B cell (primary cell): ENCODE data around the gene TBC1D22A. TPM values are rescaled to one million over a fixed set of nuclear protein-coding genes. Genes with fewer than 3 reads are reported as not detected.
A peak's percentile ranks its signal among the peaks of the same experiment; 100 is the strongest.

Experiments used
- ATAC-seq: fragments of 200-7000 bp; cut with Tn5 transposase; one replicate; pipeline ENCODE4 v1.10.0; 2021; ENCODE audit warnings: low read depth, mild to moderate bottlenecking, moderate number of reproducible peaks, moderate library complexity
- CTCF ChIA-PET: fragments of 350-600 bp; sonication (Branson Sonifier 250); formaldehyde crosslinking; loops from one replicate; lab custom pipeline; 2021; ENCODE audit warnings: antibody characterized with exemption, inconsistent platforms; lab: Charles Lee
- POLR2A ChIA-PET: fragments of 350-600 bp; sonication (Branson Sonifier 250); formaldehyde crosslinking; loops from one replicate; lab custom pipeline; 2021; ENCODE audit warnings: antibody characterized with exemption; lab: Charles Lee
- DNase-seq: peaks from one replicate; pipeline ENCODE4 v3.0.0; 2013
- H2AFZ ChIP-seq: 2 replicates; pipeline ENCODE4 v1.6.1; 2012; ENCODE audit warnings: mild to moderate bottlenecking, low read depth, low read length; ENCODE audit not compliant: insufficient read depth, poor library complexity, severe bottlenecking
- H3K27ac ChIP-seq, 2 donors: 1 replicate in 1 of 2; 2 replicates in 1 of 2; pipeline ENCODE4 v1.5.1; 2012 to 2013; ENCODE audit warnings: low read length in 2 of 2, mild to moderate bottlenecking in 2 of 2, moderate library complexity in 1 of 2
- H3K27me3 ChIP-seq, 4 experiments: fragments of 200-600 bp in 1 of 4; sonication (generic) in 1 of 4; replicated peaks in 1 of 4; 1 replicate in 2 of 4; 2 replicates in 2 of 4; pipeline versions ENCODE4 v1.6.1 to v1.7.0; 2013 to 2016; ENCODE audit warnings: low read length in 3 of 4, mild to moderate bottlenecking in 2 of 4, mixed read lengths in 1 of 4, moderate library complexity in 1 of 4; ENCODE audit not compliant: insufficient read depth in 4 of 4, control insufficient read depth in 3 of 4; ENCODE audit errors: control extremely low read depth in 1 of 4
- H3K36me3 ChIP-seq, 2 experiments: replicated peaks in 1 of 2; 1 replicate in 1 of 2; 2 replicates in 1 of 2; pipeline versions ENCODE4 v1.6.1 to v1.7.1; 2013; ENCODE audit warnings: low read length in 1 of 2; ENCODE audit not compliant: insufficient read depth in 2 of 2, control insufficient read depth in 1 of 2; ENCODE audit errors: control extremely low read depth in 1 of 2, extremely low read depth in 1 of 2
- H3K4me1 ChIP-seq, 2 donors: fragments of 200-600 bp in 1 of 2; sonication (generic) in 1 of 2; 1 replicate in 1 of 2; 2 replicates in 1 of 2; pipeline versions ENCODE4 v1.5.1 to v1.6.1; 2013 to 2017; ENCODE audit warnings: low read length in 2 of 2; ENCODE audit not compliant: control insufficient read depth in 2 of 2, insufficient read depth in 2 of 2
- H3K4me2 ChIP-seq: replicated peaks from 2 replicates; pipeline ENCODE3; 2012; ENCODE audit warnings: mild to moderate bottlenecking, low read depth, low read length; ENCODE audit not compliant: poor library complexity, severe bottlenecking
- H3K4me3 ChIP-seq, 5 experiments: fragments of 200-600 bp in 1 of 5; sonication (generic) in 1 of 5; 1 replicate in 3 of 5; 2 replicates in 2 of 5; pipeline versions ENCODE4 v1.5.1 to v1.7.0; 2011 to 2016; ENCODE audit warnings: low read length in 4 of 5, mild to moderate bottlenecking in 4 of 5, low read depth in 2 of 5, control low read depth in 1 of 5, moderate library complexity in 1 of 5; ENCODE audit not compliant: insufficient read depth in 1 of 5; ENCODE audit errors: control extremely low read depth in 1 of 5, extremely low read depth in 1 of 5
- H3K79me2 ChIP-seq: fragments of 200-600 bp; sonication (generic); one replicate; pipeline ENCODE4 v1.6.0; 2016; ENCODE audit warnings: low read length; ENCODE audit not compliant: control insufficient read depth, insufficient read depth
- H3K9ac ChIP-seq: fragments of 200-600 bp; sonication (generic); 2 replicates; pipeline ENCODE4 v1.6.1; 2017; ENCODE audit warnings: mild to moderate bottlenecking, low read length, moderate library complexity
- H3K9me3 ChIP-seq, 3 donors: one replicate each; pipeline versions ENCODE4 v1.6.1 to v1.7.1; 2013; ENCODE audit warnings: low read length in 2 of 3; ENCODE audit not compliant: control insufficient read depth in 2 of 3, insufficient read depth in 1 of 3; ENCODE audit errors: control extremely low read depth in 1 of 3
- H4K20me1 ChIP-seq: 2 replicates; pipeline ENCODE4 v1.6.0; 2012; ENCODE audit warnings: mild to moderate bottlenecking, low read length; ENCODE audit not compliant: insufficient read depth, control insufficient read depth, poor library complexity, severe bottlenecking
- H3K27ac Mint-ChIP-seq: one replicate; pipeline ENCODE4 v1.8.0; 2021; ENCODE audit warnings: mixed read lengths
- H3K27me3 Mint-ChIP-seq: one replicate; pipeline ENCODE4 v1.8.0; 2021; ENCODE audit warnings: mixed read lengths
- H3K4me1 Mint-ChIP-seq: one replicate; pipeline ENCODE4 v1.8.0; 2021; ENCODE audit warnings: mixed read lengths
- H3K4me3 Mint-ChIP-seq: one replicate; pipeline ENCODE4 v1.8.0; 2021; ENCODE audit warnings: mixed read lengths
- H3K9me3 Mint-ChIP-seq: one replicate; pipeline ENCODE4 v1.8.0; 2022; ENCODE audit warnings: mixed read lengths; ENCODE audit not compliant: insufficient read depth
- CTCF ChIP-seq: fragments of 200-600 bp; IDR thresholded peaks from one replicate; pipeline ENCODE4 v1.8.0; 2022; ENCODE audit warnings: antibody characterized with exemption, mild to moderate bottlenecking
- EZH2 ChIP-seq: IDR thresholded peaks from 2 replicates; pipeline ENCODE4 v1.6.1; 2012; ENCODE audit warnings: borderline replicate concordance, low read depth, mild to moderate bottlenecking, moderate library complexity, low read length; ENCODE audit not compliant: insufficient read depth, poor library complexity, severe bottlenecking
- WGBS: methylation state at CpG from one replicate; pipeline ENCODE4 v1.1.5; 2013; ENCODE audit warnings: missing lambda C conversion rate; ENCODE audit not compliant: insufficient coverage; 5-methylcytosine and 5-hydroxymethylcytosine counted together
- intact Hi-C: fragments of 100-400 bp; cut with micrococcal nuclease; formaldehyde crosslinking; loops from one replicate; pipeline ENCODE4 v1.10.0; 2022
- polyA plus RNA-seq: library from polyadenylated mRNA; depleted of rRNA; stranded (reverse); fragments of >200 nt; gene quantifications from 2 replicates; pipeline ENCODE4 v1.2.3, GENCODE V29; 2012
- total RNA-seq, 2 donors: library from RNA; stranded (reverse); fragments of 120-200 nt in 1 of 2; gene quantifications; 1 replicate in 1 of 2; 2 replicates in 1 of 2; pipeline versions ENCODE4 v1.2.3 to v1.2.4, GENCODE V29; 2013 to 2022

Gene TBC1D22A
- total and polyA plus RNA-seq, 2 donors (not counting 1 experiment from before 2014, with no cell fraction given) = 73.8 to 128 TPM

GRCh38 chr22:47094861-47095330, 332.4 kb downstream of the TBC1D22A start:
- Mint-ChIP-seq H3K4me1 (peaks cover 38% of the 10 kb centered on the region), H3K27me3 (no peaks in the 10 kb centered on the region), H3K9me3 (peaks cover 6% of the 10 kb centered on the region), H3K27ac (peak overlapping the region; percentile 37), H3K4me3 (no peak overlapping the region)
- Histone ChIP-seq H3K4me1 (peaks cover 0 to 14% of the 10 kb centered on the region in 2 donors), H2AFZ (no peak overlapping the region), H3K4me2 (no peak overlapping the region), H4K20me1 (peaks cover 86% of the 10 kb centered on the region), H3K27me3 (no peaks in the 10 kb centered on the region), H3K9me3 (peaks cover 0 to 15% (median 0%) of the 10 kb centered on the region in 3 donors), H3K9ac (no peak overlapping the region), H3K79me2 (peaks cover 60% of the 10 kb centered on the region), H3K27ac (no peak overlapping the region), H3K4me3 (no peak overlapping the region), H3K36me3 (peaks cover 0 to 7% of the 10 kb centered on the region in 2 experiments)
- ATAC-seq (no peak), DNase-seq (no peak)
- POLR2A ChIA-PET = no interaction called here
- intact Hi-C loops = no loop called here
- CTCF ChIA-PET = no interaction called here
- TF ChIP-seq EZH2 (no peak), CTCF (no peak)
- WGBS = 89% methylated on average over 6 of the region's 8 CpGs

- intact Hi-C loops = no loop called here
- Mint-ChIP-seq H3K4me3 (no peak overlapping the region), H3K27ac (no peak overlapping the region), H3K4me1 (peaks cover 34% of the 10 kb centered on the region), H3K27me3 (no peaks in the 10 kb centered on the region), H3K9me3 (peaks cover 6% of the 10 kb centered on the region)
- Histone ChIP-seq H3K9me3 (peaks cover 0 to 15% (median 0%) of the 10 kb centered on the region in 3 donors), H4K20me1 (peaks cover 86% of the 10 kb centered on the region), H3K4me3 (no peak overlapping the region), H3K27me3 (no peaks in the 10 kb centered on the region), H3K4me1 (peaks cover 0 to 8% of the 10 kb centered on the region in 2 donors), H3K4me2 (no peak overlapping the region), H3K9ac (no peak overlapping the region), H3K79me2 (peaks cover 57% of the 10 kb centered on the region), H2AFZ (no peak overlapping the region), H3K27ac (no peak overlapping the region), H3K36me3 (peaks cover 0 to 7% of the 10 kb centered on the region in 2 experiments)
- TF ChIP-seq EZH2 (no peak), CTCF (no peak)
- CTCF ChIA-PET = no interaction called here
- ATAC-seq (no peak), DNase-seq (no peak)
- POLR2A ChIA-PET = no interaction called here
- 94% methylated on average over 2 of the region's 5 CpGs for WGBS
Observed at GRCh38 chr22:47095395-47096122, 333.1 kb downstream of the TBC1D22A start.
